ENCODE measurements around the gene DHPS.

- TF ChIP-seq POLR2A (IDR thresholded peaks at IDR 0.05) (no peak), CTCF (IDR thresholded peaks at IDR 0.05) (no peak)
These were observed 34.6 kb downstream of the DHPS start for GRCh38 chr19:12647047-12647446.

All from transverse colon (tissue), 3 donors.